ENCODE measurements around the gene MMP24.
A peak's percentile ranks its signal among the peaks of the same experiment; 100 is the strongest.
"Not testable (repeated sequence)": the region's sequence is repeated elsewhere in the genome, so short reads cannot be mapped to it uniquely, and the experiment has no call there.

MMP24 gene

GRCh38 chr20:35226126-35226883 is at the start of gene MMP24:
TSS of gene MMP24 (plus strand) at chr20:35226690. CDS start at chr20:35226739, 49 bp downstream.
- no peak for DNase-seq

GRCh38 chr20:35179292-35180212 is 46.9 kb upstream of the MMP24 start:
- DNase-seq = no peak

- no peak for DNase-seq
Observed at GRCh38 chr20:35180266-35180665, 46.2 kb upstream of the MMP24 start.

GRCh38 chr20:35181731-35182130 is 44.8 kb upstream of the MMP24 start:
- peak; percentile 38 for DNase-seq

GRCh38 chr20:35186691-35187289 is 39.7 kb upstream of the MMP24 start:
- not testable (repeated sequence) for DNase-seq

GRCh38 chr20:35187584-35188190 is 38.8 kb upstream of the MMP24 start:
- no peak for DNase-seq

- not testable (repeated sequence) for DNase-seq
Observed at GRCh38 chr20:35189223-35189622, 37.3 kb upstream of the MMP24 start.

GRCh38 chr20:35190556-35190955 is 35.9 kb upstream of the MMP24 start:
- no peak for DNase-seq

- no peak for DNase-seq
Observed at GRCh38 chr20:35191419-35192117, 34.9 kb upstream of the MMP24 start.

- DNase-seq = no peak
Observed at GRCh38 chr20:35192118-35192872, 34.2 kb upstream of the MMP24 start.

GRCh38 chr20:35193031-35193791 is 33.3 kb upstream of the MMP24 start:
- DNase-seq = not testable (repeated sequence)

GRCh38 chr20:35196313-35196712 is 30.2 kb upstream of the MMP24 start:
- DNase-seq = no peak

- DNase-seq = peak; percentile 7
Observed at GRCh38 chr20:35199740-35200139, 26.8 kb upstream of the MMP24 start.

- DNase-seq = peak; percentile 51
Observed at GRCh38 chr20:35200267-35200666, 26.2 kb upstream of the MMP24 start.

- not testable (repeated sequence) for DNase-seq
Observed at GRCh38 chr20:35201467-35201866, 25.0 kb upstream of the MMP24 start.

GRCh38 chr20:35206802-35207201 is 19.7 kb upstream of the MMP24 start:
- DNase-seq = no peak

- DNase-seq = peak; percentile 69
Observed at GRCh38 chr20:35207950-35208611, 18.4 kb upstream of the MMP24 start.

GRCh38 chr20:35215066-35215956 is 11.2 kb upstream of the MMP24 start:
- peak; percentile 84 for DNase-seq

GRCh38 chr20:35216541-35216940 is 9.9 kb upstream of the MMP24 start:
- DNase-seq = no peak

Data from fibroblast of upper back skin (primary cell).